ENCODE data around the gene SRP19.
"Not testable (repeated sequence)": the region's sequence is repeated elsewhere in the genome, so short reads cannot be mapped to it uniquely, and the experiment has no call there.

Gene SRP19

DNA sequence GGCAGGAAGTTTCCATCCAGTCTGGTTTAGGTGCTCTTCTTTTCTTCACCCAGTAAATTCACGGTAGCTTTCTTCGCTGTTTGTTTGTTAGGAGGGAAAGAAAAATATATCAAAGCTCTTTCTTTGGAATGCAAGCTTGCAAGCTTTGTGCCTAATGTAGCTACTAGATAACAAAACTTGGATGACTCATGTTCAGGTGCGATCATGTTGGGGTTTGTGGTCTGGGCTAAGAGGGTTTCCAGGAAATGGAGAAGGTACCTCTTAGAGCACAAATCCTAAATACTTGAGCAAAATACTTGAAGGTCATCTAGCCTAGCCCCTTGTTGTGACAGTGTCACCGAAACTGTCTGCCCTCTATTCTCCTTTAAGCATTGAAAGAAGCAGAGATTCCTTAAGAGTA is 17.7 kb downstream of the SRP19 start:
- H4K20me1 ChIP-seq: peaks cover 5 to 86% (median 64%) of the 10 kb centered on the region in 11 experiments; a peak in 17 of 22 replicates
- H3K9me3 ChIP-seq (replicated peaks in 1 of 11): no peaks in the 10 kb centered on the region
- no peak for TF ChIP-seq Cebpa-rat (IDR thresholded peaks at IDR 0.05)
- no peak overlapping the region; a peak in 1 of 22 replicates for H3K9ac ChIP-seq
- H3K27ac ChIP-seq: no peak overlapping the region
- H3K4me2 ChIP-seq: peak overlapping the region in 3 of 11 experiments; percentile 20 to 29 (median 26); a peak in 5 of 22 replicates
- no peaks in the 10 kb centered on the region for H3K27me3 ChIP-seq
- H3K36me3 ChIP-seq: peaks cover 88 to 100% (median 97%) of the 10 kb centered on the region in 11 experiments
- peaks cover 5 to 21% (median 7%) of the 10 kb centered on the region in 10 experiments; a peak in 18 of 20 replicates for H3K4me1 ChIP-seq
- H3K4me3 ChIP-seq: no peak overlapping the region

DNA sequence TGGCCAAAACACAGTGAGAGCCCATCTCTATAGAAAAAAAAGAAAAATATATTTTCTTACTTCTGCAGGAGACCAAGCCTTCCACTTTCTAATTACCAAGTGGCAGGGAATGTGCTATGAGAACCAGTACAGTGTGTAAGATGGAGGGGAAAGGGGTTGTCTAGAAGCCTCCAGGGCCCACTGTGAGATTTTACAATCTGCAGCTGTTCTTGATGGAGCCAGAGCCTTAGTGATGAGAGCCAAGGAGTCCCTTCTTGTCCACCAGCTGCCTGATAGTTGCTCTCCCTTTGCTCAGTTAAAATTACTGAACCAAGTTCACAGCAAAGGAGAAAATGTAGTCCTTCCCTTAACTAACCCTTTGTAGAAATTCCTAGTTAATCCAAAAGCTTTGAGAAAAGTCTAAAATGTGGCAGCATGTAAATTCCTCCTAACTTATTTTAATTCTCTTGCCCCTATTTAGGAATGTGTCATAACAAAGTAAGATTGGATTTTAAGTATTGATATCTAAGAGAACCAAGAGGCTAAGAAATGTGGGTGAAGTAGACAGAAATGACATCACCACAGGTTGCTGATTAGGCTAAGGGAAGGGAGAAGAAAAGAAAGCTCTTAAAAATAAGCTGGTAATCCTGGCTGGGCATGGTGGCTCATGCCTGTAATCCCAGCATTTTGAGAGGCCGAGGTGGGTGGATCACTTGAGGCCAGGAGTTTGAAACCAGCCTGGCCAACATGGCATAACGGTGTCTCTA is 19.3 kb downstream of the SRP19 start:
- H3K36me3 ChIP-seq: peaks cover 90 to 100% (median 98%) of the 10 kb centered on the region in 11 experiments

DNA sequence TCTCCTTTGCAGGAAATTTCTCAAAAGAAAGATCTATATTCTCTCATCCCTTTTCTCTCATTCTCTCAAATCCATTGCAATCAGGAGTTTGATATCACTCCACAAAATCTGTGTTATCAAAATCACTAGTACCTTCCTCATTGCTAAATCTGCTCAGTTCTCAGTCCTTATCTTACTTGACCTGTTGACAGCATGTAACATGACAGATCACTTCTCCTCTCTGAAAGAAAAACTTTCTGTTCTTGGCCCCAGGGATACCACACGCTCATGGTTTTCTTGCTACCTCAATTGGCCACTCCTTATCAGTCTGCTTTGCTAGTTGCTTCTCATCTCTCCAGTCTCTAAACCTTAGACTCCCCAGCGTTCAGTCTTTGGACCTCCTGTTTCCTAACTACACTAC is 22.1 kb downstream of the SRP19 start:
- Histone ChIP-seq H3K27me3 (no peaks in the 10 kb centered on the region), H3K9me3 (replicated peaks in 1 of 11) (no peaks in the 10 kb centered on the region), H3K27ac (no peak overlapping the region), H3K9ac (no peak overlapping the region), H3K4me1 (peaks cover 5 to 26% (median 14%) of the 10 kb centered on the region in 10 experiments; a peak in 19 of 20 replicates), H3K36me3 (peaks cover 90 to 100% (median 97%) of the 10 kb centered on the region in 11 experiments), H3K4me3 (no peak overlapping the region), H4K20me1 (peaks cover 9 to 96% (median 58%) of the 10 kb centered on the region in 11 experiments; a peak in 17 of 22 replicates), H3K4me2 (no peak overlapping the region)
- no peak for TF ChIP-seq Cebpa-rat (IDR thresholded peaks at IDR 0.05)

More for the DNA sequence above, 19.3 kb downstream of the SRP19 start:
- H3K9me3 ChIP-seq (replicated peaks in 1 of 11): no peaks in the 10 kb centered on the region
- H4K20me1 ChIP-seq: peaks cover 9 to 97% (median 64%) of the 10 kb centered on the region in 11 experiments; a peak in 17 of 22 replicates
- H3K27me3 ChIP-seq: no peaks in the 10 kb centered on the region
- no peak overlapping the region for H3K4me3 ChIP-seq
- TF ChIP-seq Cebpa-rat (IDR thresholded peaks at IDR 0.05): no peak
- H3K4me1 ChIP-seq: peaks cover 5 to 21% (median 7%) of the 10 kb centered on the region in 10 experiments; a peak in 18 of 20 replicates
- no peak overlapping the region for H3K4me2 ChIP-seq
- no peak overlapping the region for H3K9ac ChIP-seq
- H3K27ac ChIP-seq: no peak overlapping the region

DNA sequence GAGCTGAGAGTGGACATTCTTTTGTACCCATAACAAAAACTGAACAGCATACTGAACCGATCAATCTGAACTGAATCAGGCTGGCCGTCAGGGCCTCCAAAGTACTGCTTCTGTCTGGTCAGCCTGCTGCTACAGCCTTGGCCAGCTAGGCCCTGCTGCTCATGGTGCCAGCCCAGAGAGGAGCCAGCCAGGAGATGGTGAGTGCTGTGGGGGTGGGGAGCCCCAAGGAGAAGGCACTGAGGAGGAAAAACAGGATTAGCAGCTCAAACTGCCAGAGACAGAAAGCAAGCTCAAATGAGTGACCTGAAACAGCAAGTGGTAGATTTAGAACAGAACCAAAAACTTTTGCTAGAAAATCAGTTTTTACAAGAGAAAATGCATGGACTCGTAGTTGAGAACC is 23.9 kb downstream of the SRP19 start:
- no peak overlapping the region for H3K9ac ChIP-seq
- peaks cover 92 to 100% (median 97%) of the 10 kb centered on the region in 11 experiments for H3K36me3 ChIP-seq
- peaks cover 0 to 35% (median 9%) of the 10 kb centered on the region in 10 experiments; a peak in 11 of 20 replicates for H3K4me1 ChIP-seq
- H4K20me1 ChIP-seq: peaks cover 4 to 98% (median 52%) of the 10 kb centered on the region in 11 experiments; a peak in 15 of 22 replicates
- no peak overlapping the region for H3K4me3 ChIP-seq
- no peak overlapping the region for H3K4me2 ChIP-seq
- H3K27me3 ChIP-seq: no peaks in the 10 kb centered on the region
- H3K9me3 ChIP-seq (replicated peaks in 1 of 11): peaks cover 0 to 3% (median 0%) of the 10 kb centered on the region in 11 experiments; a peak in 1 of 22 replicates
- no peak overlapping the region for H3K27ac ChIP-seq
- TF ChIP-seq Cebpa-rat (IDR thresholded peaks at IDR 0.05): no peak

DNA sequence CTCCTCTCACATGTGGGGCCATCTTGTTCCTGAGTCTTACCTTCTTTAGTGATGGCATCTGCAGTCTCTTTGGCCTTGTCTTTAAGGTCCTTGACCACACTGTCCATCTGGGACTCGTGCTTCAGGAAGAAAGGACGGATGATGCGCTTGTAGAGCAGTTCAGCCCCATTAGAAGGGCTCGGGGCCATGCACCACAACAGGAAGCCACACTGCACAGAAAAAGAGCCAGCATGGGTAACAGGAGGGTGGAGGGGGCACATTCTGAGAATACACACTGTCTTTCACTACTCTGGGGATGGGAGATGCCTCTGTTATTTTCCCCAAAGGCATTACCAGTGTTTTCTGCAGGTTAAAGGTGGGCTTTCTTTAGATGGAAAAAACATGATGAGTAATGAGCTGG is 25.9 kb downstream of the SRP19 start:
- Histone ChIP-seq H3K4me3 (no peak overlapping the region), H3K4me1 (peaks cover 0 to 18% (median 9%) of the 10 kb centered on the region in 10 experiments; a peak in 11 of 20 replicates), H3K27ac (no peak overlapping the region), H4K20me1 (peaks cover 0 to 95% (median 36%) of the 10 kb centered on the region in 11 experiments; a peak in 14 of 22 replicates), H3K9me3 (replicated peaks in 1 of 11) (peaks cover 0 to 3% (median 0%) of the 10 kb centered on the region in 11 experiments; a peak in 1 of 22 replicates), H3K4me2 (no peak overlapping the region), H3K36me3 (peaks cover 89 to 100% (median 96%) of the 10 kb centered on the region in 11 experiments), H3K9ac (no peak overlapping the region), H3K27me3 (no peaks in the 10 kb centered on the region)
- no peak for TF ChIP-seq Cebpa-rat (IDR thresholded peaks at IDR 0.05)

DNA sequence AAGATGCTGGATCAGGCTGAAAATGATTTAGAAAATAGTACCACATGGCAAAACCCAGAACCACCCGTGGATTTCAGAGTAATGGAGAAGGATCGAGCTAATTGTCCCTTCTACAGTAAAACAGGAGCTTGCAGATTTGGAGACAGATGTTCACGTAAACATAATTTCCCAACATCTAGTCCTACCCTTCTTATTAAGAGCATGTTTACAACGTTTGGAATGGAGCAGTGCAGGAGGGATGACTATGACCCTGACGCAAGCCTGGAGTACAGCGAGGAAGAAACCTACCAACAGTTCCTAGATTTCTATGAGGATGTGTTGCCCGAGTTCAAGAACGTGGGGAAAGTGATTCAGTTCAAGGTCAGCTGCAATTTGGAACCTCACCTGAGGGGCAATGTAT is 31.0 kb downstream of the SRP19 start:
- H3K4me2 ChIP-seq; H3K4me3 ChIP-seq; H3K27ac ChIP-seq; H3K9me3 ChIP-seq (replicated peaks in 1 of 11); H3K9ac ChIP-seq; H3K27me3 ChIP-seq: not testable (repeated sequence)
- Histone ChIP-seq H4K20me1 (peaks cover 8 to 92% (median 39%) of the 10 kb centered on the region in 11 experiments; a peak in 16 of 22 replicates), H3K4me1 (peaks cover 0 to 17% (median 6%) of the 10 kb centered on the region in 10 experiments; a peak in 11 of 20 replicates), H3K36me3 (peaks cover 85 to 100% (median 95%) of the 10 kb centered on the region in 11 experiments)

DNA sequence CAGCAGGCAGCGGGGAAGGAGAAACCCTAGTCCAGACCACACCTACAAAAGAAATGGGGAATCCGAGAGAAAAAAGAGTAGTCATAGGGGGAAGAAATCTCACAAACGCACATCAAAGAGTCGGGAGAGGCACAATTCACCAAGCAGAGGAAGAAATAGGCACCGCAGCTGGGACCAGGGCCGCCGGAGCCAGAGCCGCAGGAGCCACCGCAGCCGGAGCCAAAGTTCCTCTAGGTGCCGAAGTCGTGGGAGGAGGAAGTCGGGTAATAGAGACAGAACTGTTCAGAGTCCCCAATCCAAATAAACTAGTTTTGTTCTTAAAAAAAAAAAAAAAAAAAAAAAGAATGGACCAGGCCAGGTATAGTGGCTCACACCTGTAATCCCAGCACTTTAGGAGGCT is 31.7 kb downstream of the SRP19 start:
- no peak overlapping the region for H3K9ac ChIP-seq
- peaks cover 85 to 100% (median 94%) of the 10 kb centered on the region in 11 experiments for H3K36me3 ChIP-seq
- no peak overlapping the region for H3K4me2 ChIP-seq
- H3K9me3 ChIP-seq (replicated peaks in 1 of 11): peaks cover 0 to 3% (median 0%) of the 10 kb centered on the region in 11 experiments; a peak in 1 of 22 replicates
- no peaks in the 10 kb centered on the region for H3K27me3 ChIP-seq
- H3K4me1 ChIP-seq: peaks cover 0 to 13% (median 0%) of the 10 kb centered on the region in 10 experiments; a peak in 4 of 20 replicates
- H3K27ac ChIP-seq: no peak overlapping the region
- peaks cover 8 to 92% (median 36%) of the 10 kb centered on the region in 11 experiments; a peak in 16 of 22 replicates for H4K20me1 ChIP-seq
- TF ChIP-seq Cebpa-rat (IDR thresholded peaks at IDR 0.05): no peak
- no peak overlapping the region for H3K4me3 ChIP-seq

DNA sequence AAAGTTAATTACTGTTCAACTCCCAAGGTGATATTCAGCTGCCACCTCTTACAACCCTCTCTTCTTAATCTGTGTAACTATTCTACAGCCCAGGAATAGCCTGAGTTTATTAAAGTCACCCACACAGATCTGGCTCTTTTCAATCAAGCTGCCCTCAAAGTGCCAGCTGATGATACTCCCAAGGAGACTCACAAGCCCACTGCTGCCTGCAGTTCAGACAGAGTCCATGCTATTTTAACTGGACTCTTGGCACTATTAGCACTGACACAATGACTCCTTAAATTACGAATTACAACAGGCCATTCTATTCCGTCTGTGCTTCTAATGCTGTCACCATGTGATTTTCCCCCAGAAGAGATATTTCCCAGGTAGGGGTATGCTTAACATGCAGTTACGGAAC is 34.6 kb downstream of the SRP19 start:
- no peak overlapping the region for H3K4me2 ChIP-seq
- H4K20me1 ChIP-seq: peaks cover 8 to 91% (median 34%) of the 10 kb centered on the region in 11 experiments; a peak in 16 of 22 replicates
- no peak for TF ChIP-seq Cebpa-rat (IDR thresholded peaks at IDR 0.05)
- no peaks in the 10 kb centered on the region for H3K27me3 ChIP-seq
- H3K9ac ChIP-seq: no peak overlapping the region
- no peaks in the 10 kb centered on the region for H3K9me3 ChIP-seq (replicated peaks in 1 of 11)
- H3K4me3 ChIP-seq: no peak overlapping the region
- H3K36me3 ChIP-seq: peaks cover 88 to 100% (median 96%) of the 10 kb centered on the region in 11 experiments
- no peaks in the 10 kb centered on the region for H3K4me1 ChIP-seq
- H3K27ac ChIP-seq: no peak overlapping the region

DNA sequence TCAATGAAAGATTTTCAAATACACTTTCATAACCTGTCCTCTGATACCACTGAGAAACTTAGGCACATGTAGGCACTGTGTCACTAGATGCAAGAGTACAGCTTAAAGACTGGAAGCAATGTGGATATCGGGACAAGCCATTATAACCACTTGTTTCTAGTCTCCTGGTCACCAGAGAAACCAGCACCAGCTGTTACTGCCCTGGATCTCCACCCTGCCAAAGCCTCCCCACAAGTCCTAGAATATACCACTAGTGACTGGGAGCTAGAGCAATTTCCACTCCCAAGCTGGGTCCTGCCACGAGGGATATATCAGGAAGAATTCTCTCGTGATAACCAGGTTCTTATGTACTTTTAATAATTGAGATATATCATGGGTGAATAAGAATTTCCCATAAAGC is 41.5 kb downstream of the SRP19 start:
- H3K9me3 ChIP-seq (replicated peaks in 1 of 11): no peaks in the 10 kb centered on the region
- peaks cover 76 to 93% (median 85%) of the 10 kb centered on the region in 11 experiments for H3K36me3 ChIP-seq
- no peak overlapping the region for H3K4me2 ChIP-seq
- no peak for TF ChIP-seq Cebpa-rat (IDR thresholded peaks at IDR 0.05)
- no peak overlapping the region for H3K4me3 ChIP-seq
- H4K20me1 ChIP-seq: peaks cover 24 to 94% (median 47%) of the 10 kb centered on the region in 11 experiments; a peak in 19 of 22 replicates
- H3K27ac ChIP-seq: no peak overlapping the region
- H3K27me3 ChIP-seq: no peaks in the 10 kb centered on the region
- H3K4me1 ChIP-seq: peaks cover 0 to 30% (median 0%) of the 10 kb centered on the region in 10 experiments; a peak in 4 of 20 replicates
- H3K9ac ChIP-seq: no peak overlapping the region

DNA sequence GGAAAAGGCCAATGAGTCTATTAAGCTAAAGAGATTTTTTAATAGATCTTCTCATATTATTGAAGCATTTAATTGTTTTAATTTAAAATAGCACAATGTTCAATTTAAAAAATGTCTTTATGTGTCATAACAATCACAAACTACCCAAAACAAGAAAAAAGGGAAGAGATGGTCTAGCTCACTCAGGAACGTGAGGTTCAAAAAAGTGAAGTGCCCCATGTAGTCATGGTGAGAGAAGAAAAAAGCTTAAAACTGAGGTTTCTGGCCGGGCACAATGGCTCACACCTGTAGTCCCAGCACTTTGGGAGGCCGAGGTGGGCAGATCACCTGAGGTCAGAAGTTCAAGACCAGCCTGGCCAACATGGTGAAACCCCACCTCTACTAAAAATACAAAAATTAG is 43.9 kb downstream of the SRP19 start:
- not testable (repeated sequence) for H3K9me3 ChIP-seq (replicated peaks in 1 of 11); H3K27me3 ChIP-seq; H3K4me3 ChIP-seq; H3K9ac ChIP-seq
- Histone ChIP-seq H3K4me2 (peak overlapping the region in 2 of 11 experiments; percentile 32 to 35; a peak in 4 of 22 replicates), H3K4me1 (peaks cover 0 to 30% (median 0%) of the 10 kb centered on the region in 10 experiments; a peak in 4 of 20 replicates), H4K20me1 (peaks cover 24 to 96% (median 52%) of the 10 kb centered on the region in 11 experiments; a peak in 19 of 22 replicates), H3K27ac (peak overlapping the region in 1 of 11 experiments; percentile 38; a peak in 1 of 22 replicates), H3K36me3 (peaks cover 65 to 93% (median 75%) of the 10 kb centered on the region in 11 experiments)

All from BLaER1 treated with 17β-estradiol and CSF1 and Interleukin-3, amounts not matched to agents 10 nM and 100 nM (cell line).